Karpas-422 (cell line): ENCODE measurements around the gene ZNF74. TPM values are rescaled to one million over a fixed set of nuclear protein-coding genes. Genes with fewer than 3 reads are reported as not detected.

Source experiments
- DNase-seq: peaks from one replicate; pipeline ENCODE4 v3.0.0-alpha.2; 2015
- H2AFZ ChIP-seq: fragments of 200-600 bp; sonication (generic); 2 replicates; pipeline ENCODE4 v1.6.1; 2014; ENCODE audit warnings: antibody characterized with exemption, low read length, mixed read lengths
- H3K27ac ChIP-seq: fragments of 200-600 bp; sonication (generic); 2 replicates; pipeline ENCODE4 v1.5.1; 2014; ENCODE audit warnings: mild to moderate bottlenecking, low read length, moderate library complexity
- H3K27me3 ChIP-seq: fragments of 200-600 bp; sonication (generic); 2 replicates; pipeline ENCODE4 v1.6.1; 2014; ENCODE audit warnings: low read length, mixed read lengths
- H3K36me3 ChIP-seq: fragments of 200-600 bp; sonication (generic); 2 replicates; pipeline ENCODE4 v1.6.1; 2014; ENCODE audit warnings: low read length, mixed read lengths; ENCODE audit not compliant: insufficient read depth
- H3K4me1 ChIP-seq: fragments of 200-600 bp; sonication (generic); 2 replicates; pipeline ENCODE4 v1.6.1; 2014; ENCODE audit warnings: mild to moderate bottlenecking, low read length, mixed read lengths
- H3K4me2 ChIP-seq: fragments of 200-600 bp; sonication (generic); 2 replicates; pipeline ENCODE4 v1.6.1; 2014; ENCODE audit warnings: low read length, low read depth, mild to moderate bottlenecking; ENCODE audit not compliant: poor library complexity, severe bottlenecking
- H3K4me3 ChIP-seq: fragments of 200-600 bp; sonication (generic); 2 replicates; pipeline ENCODE4 v1.5.1; 2014; ENCODE audit warnings: mild to moderate bottlenecking, antibody characterized with exemption, low read length, mixed read lengths
- H3K79me2 ChIP-seq: fragments of 200-600 bp; sonication (generic); 2 replicates; pipeline ENCODE4 v1.6.1; 2014; ENCODE audit warnings: mild to moderate bottlenecking, low read length, mixed read lengths
- H3K9ac ChIP-seq: fragments of 200-600 bp; sonication (generic); 2 replicates; pipeline ENCODE4 v1.6.0; 2014; ENCODE audit warnings: low read length
- H3K9me2 ChIP-seq: fragments of 200-600 bp; sonication (generic), shearing (Covaris generic); replicated peaks from 2 replicates; pipeline ENCODE4 v1.6.0; 2014; ENCODE audit warnings: mild to moderate bottlenecking, low read length, moderate library complexity; ENCODE audit not compliant: insufficient read depth
- H3K9me3 ChIP-seq: fragments of 300-700, 200-600 bp; sonication (generic); 2 replicates; pipeline ENCODE4 v1.6.1; 2014; ENCODE audit warnings: low read length, mixed read lengths
- H4K20me1 ChIP-seq: fragments of 200-600 bp; sonication (generic); 2 replicates; pipeline ENCODE4 v1.6.1; 2014; ENCODE audit warnings: mild to moderate bottlenecking, antibody characterized with exemption, low read length, low read depth; ENCODE audit not compliant: insufficient read depth
- total RNA-seq: library from RNA; depleted of rRNA; stranded (reverse); fragments of >200 nt; shearing (Covaris generic); gene quantifications from 2 replicates; pipeline ENCODE4 v1.2.3, GENCODE V29; 2014; ENCODE audit warnings: low replicate concordance

The ZNF74 gene
- total RNA-seq, 1 experiment from 2014 or later, result not detected

DNA sequence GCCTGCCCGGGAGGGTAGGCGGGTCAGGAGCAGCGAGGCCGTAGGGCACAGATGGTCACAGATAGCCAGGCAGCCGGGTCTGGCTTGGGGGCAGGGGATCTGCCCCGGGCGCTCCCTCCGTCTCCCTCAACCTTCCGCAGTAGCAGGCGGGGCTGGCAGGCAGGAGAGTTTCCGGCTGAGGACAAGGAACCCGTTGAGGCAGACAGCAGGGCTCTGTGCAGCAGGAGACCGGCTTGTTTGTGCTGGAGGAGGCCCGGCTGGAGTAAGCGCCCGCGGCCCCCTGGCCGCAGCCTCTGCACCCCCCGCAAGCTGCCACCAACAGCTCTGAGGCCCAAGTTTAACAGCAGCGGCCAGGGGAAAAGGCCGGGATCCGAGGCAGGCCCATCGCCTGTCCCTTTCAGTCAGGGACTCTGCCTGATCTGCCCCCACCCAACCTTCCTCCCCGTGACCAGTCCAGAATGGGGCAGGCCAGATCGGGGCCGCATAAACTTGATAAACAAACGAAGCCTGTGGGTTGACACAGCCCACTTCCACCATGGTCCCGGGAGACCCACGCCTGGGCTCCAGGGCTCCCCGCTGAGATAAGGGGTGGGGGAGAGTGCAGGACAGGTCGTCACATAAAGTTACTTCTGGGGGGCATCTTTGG is 30.1 kb downstream of the ZNF74 start:
- Histone ChIP-seq H3K79me2 (no peaks in the 10 kb centered on the region), H3K9ac (no peak overlapping the region), H3K36me3 (no peaks in the 10 kb centered on the region), H3K9me3 (no peaks in the 10 kb centered on the region), H3K4me2 (no peak overlapping the region), H3K27ac (no peak overlapping the region), H3K4me3 (no peak overlapping the region), H2AFZ (no peak overlapping the region), H3K27me3 (no peaks in the 10 kb centered on the region), H3K9me2 (no peaks in the 10 kb centered on the region), H3K4me1 (no peaks in the 10 kb centered on the region), H4K20me1 (no peaks in the 10 kb centered on the region)
- DNase-seq, result no peak

DNA sequence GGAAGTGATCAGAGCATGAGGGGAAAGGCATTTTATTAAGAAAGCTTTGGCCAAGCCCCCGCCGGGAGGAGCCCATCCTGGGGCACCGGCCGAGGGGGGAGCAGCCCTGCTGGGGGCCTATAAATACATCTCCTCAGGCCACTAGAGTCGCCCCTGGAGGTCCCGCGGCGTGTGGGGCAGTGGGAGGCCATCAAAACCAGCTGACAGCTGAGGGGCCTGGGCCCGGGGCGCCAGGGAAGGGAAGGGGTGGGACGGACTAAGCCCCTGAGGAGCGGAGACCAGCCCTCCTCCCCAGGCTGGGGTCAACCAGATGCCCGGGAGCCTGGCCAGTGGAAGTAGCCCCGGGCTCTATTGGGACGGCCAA is 30.6 kb downstream of the ZNF74 start:
- Histone ChIP-seq H3K9me2 (no peaks in the 10 kb centered on the region), H2AFZ (no peak overlapping the region), H3K4me1 (no peaks in the 10 kb centered on the region), H4K20me1 (no peaks in the 10 kb centered on the region), H3K4me3 (no peak overlapping the region), H3K4me2 (no peak overlapping the region), H3K27ac (no peak overlapping the region), H3K9ac (no peak overlapping the region), H3K27me3 (no peaks in the 10 kb centered on the region), H3K79me2 (no peaks in the 10 kb centered on the region), H3K36me3 (no peaks in the 10 kb centered on the region), H3K9me3 (no peaks in the 10 kb centered on the region)
- no peak for DNase-seq

DNA sequence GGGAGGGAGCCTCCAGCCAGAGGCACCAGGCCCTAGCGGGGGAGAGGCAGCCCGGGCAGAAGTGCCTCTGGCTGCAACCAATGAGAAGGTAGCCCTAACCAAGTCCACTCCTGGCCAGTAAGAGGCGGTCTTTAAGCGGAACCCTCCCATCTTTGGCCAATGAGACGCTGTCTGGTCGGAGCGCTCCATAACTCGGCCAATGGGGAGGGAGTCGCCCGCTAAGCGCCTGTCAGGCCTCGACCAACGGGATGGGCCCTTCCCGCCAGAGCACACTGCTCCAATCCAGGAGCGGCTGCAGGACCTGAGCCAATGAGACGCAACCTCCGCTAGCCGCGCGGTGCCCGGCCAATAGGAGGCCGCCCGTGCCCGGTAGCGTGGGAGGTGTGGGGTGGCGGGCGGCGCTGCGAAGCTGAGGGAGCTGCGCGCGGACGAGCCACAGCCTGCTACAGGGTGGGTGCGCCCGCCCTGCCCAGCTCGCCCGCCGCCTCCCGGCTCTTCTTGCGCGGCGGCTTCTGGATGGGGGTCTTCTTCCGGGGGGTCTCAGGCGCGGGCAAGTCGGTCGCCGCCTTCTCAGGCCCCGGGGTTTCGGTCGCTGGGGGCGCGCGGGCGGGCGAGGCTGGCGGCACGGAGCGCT is 31.1 kb downstream of the ZNF74 start:
- Histone ChIP-seq H3K27me3 (no peaks in the 10 kb centered on the region), H3K9me3 (no peaks in the 10 kb centered on the region), H3K9me2 (no peaks in the 10 kb centered on the region), H3K79me2 (no peaks in the 10 kb centered on the region), H3K36me3 (no peaks in the 10 kb centered on the region), H3K9ac (no peak overlapping the region), H3K4me2 (no peak overlapping the region), H2AFZ (no peak overlapping the region), H3K4me1 (no peaks in the 10 kb centered on the region), H4K20me1 (no peaks in the 10 kb centered on the region), H3K4me3 (no peak overlapping the region), H3K27ac (no peak overlapping the region)
- DNase-seq, result no peak

DNA sequence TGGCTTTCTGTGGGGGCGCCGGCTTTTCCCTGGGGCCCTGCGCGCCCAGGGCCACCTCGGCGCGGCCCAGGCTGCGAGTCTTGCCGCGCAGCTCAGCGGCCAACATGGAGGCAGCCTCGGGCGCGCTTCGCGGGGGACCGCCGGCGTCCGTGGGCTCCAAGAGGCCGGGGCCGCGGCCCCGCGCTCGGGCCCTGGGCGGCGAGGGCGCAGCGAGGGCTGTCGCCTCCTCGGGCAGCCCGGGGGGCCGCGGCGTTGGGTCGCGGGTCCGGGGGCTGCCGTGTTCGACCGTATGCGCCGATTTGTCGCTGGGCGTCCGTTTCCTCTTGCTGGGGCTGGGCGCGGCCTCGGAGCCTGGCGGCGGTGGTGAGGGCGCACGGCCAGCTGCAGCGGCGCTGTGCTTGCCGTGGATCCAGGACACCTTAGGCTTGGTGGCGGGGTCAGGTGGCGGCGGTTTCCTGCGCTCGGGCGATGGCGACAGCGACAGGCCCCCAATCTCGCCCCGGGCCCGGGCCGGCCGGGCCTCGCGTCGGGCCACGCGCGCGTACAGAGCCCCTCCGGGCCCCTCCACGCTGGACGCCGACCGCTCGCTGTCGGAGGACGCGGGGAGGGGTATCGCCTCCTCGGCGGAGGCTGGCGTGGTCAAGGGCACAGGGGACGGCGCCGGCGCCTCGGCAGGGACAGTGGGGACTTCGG is 31.8 kb downstream of the ZNF74 start:
- no peaks in the 10 kb centered on the region for H3K79me2 ChIP-seq
- no peaks in the 10 kb centered on the region for H3K4me1 ChIP-seq
- no peak overlapping the region for H2AFZ ChIP-seq
- H3K9ac ChIP-seq, result no peak overlapping the region
- no peaks in the 10 kb centered on the region for H3K36me3 ChIP-seq
- no peaks in the 10 kb centered on the region for H3K27me3 ChIP-seq
- H3K9me2 ChIP-seq, result no peaks in the 10 kb centered on the region
- H3K27ac ChIP-seq, result no peak overlapping the region
- H3K9me3 ChIP-seq, result no peaks in the 10 kb centered on the region
- H4K20me1 ChIP-seq, result no peaks in the 10 kb centered on the region
- DNase-seq, result no peak
- no peak overlapping the region for H3K4me2 ChIP-seq
- no peak overlapping the region for H3K4me3 ChIP-seq

DNA sequence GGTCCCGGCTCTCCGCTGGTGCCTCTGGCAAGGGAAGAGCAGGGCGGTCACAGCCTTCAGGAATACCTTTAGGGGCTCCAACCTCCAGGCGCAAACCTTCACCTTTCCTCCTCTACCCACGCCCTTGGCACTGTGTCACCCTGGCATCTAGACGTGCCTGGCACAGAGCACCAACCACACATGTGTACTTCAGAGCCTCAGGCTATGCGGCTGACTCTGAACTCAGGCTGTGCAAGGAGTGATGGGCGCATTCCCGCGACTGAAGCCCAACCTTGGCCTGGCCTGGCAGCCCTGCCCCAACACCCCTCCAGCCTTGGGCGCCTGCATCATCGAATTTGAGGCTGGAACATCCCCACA is 32.3 kb downstream of the ZNF74 start:
- Histone ChIP-seq H3K79me2 (no peaks in the 10 kb centered on the region), H2AFZ (no peak overlapping the region), H3K4me3 (no peak overlapping the region), H3K36me3 (no peaks in the 10 kb centered on the region), H4K20me1 (no peaks in the 10 kb centered on the region), H3K9me3 (no peaks in the 10 kb centered on the region), H3K9ac (no peak overlapping the region), H3K4me1 (no peaks in the 10 kb centered on the region), H3K9me2 (no peaks in the 10 kb centered on the region), H3K27me3 (no peaks in the 10 kb centered on the region), H3K4me2 (no peak overlapping the region), H3K27ac (no peak overlapping the region)
- DNase-seq, result no peak

DNA sequence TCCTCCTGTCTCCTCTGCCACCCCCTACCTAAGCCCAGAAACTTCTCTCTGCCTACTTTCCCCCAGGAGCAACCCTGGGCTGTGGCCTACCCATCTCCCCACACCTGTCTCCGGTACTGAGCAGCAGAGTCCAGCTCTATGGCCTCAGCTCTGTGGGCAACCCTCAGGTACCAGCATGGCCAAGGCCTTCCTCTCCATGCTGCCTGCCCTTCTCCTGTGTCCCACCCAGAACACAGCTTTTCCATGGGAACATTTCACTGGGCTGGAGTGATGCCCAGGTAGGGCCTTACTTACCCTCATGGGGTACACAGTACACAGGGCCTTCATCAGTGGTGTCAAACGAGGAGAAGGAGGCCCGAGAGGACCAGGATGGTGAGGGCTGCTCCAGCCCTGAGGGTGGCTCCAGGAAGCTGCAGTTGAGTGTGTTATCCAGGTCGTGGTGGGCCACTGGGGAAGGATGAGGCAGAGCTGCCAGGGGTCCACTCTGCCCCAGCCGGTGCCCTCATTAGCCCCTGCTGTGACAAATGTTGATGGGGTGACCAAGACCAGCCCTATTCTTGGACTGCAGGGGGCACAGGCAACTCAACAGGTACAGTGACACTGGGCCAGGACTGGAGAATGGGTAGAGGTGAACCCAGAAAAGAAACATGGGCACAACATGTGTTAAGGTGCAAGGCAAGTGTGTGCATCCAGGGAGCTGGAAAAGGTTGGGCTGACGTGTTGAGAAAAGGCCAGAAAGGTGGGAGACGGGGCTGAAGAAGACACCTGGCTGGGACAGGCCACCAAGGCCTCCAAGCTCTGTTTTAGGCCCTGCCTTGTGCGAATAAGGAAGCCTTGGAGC is 33.4 kb downstream of the ZNF74 start:
- no peaks in the 10 kb centered on the region for H3K36me3 ChIP-seq

DNA sequence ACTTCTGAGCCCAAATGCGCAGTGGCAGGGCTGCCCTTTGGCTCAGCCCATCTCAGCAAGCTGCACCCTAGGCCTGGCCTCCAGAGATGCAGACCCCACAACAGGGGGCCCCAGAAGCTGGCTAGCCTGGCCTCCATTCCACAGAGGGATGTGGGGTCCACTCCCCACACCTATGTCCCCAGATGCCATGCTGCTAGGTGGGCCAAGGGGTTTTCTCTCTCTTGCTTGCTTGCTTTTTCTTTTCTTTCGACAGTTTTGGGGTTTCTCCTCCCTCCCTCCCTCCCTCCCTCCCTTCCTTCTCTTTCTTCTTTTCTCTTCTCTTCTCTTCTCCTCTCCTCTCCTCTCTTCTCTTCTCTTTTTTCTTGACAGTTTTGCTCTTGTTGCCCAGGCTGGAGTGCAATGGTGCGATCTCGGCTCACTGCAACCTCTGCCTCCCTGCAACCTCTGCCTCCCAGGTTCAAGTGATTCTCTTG is 34.0 kb downstream of the ZNF74 start:
- H2AFZ ChIP-seq, result no peak overlapping the region
- DNase-seq, result no peak
- no peaks in the 10 kb centered on the region for H4K20me1 ChIP-seq
- no peaks in the 10 kb centered on the region for H3K9me3 ChIP-seq
- no peaks in the 10 kb centered on the region for H3K27me3 ChIP-seq
- no peak overlapping the region for H3K4me2 ChIP-seq
- H3K79me2 ChIP-seq, result no peaks in the 10 kb centered on the region
- no peaks in the 10 kb centered on the region for H3K4me1 ChIP-seq
- H3K9me2 ChIP-seq, result no peaks in the 10 kb centered on the region
- no peaks in the 10 kb centered on the region for H3K36me3 ChIP-seq
- no peak overlapping the region for H3K4me3 ChIP-seq
- H3K27ac ChIP-seq, result no peak overlapping the region
- no peak overlapping the region for H3K9ac ChIP-seq

More for the DNA sequence above, 33.4 kb downstream of the ZNF74 start:
- H3K9me2 ChIP-seq, result no peaks in the 10 kb centered on the region
- H3K4me1 ChIP-seq, result no peaks in the 10 kb centered on the region
- no peak overlapping the region for H2AFZ ChIP-seq
- H3K4me3 ChIP-seq, result no peak overlapping the region
- H3K27me3 ChIP-seq, result no peaks in the 10 kb centered on the region
- no peak for DNase-seq
- H3K9ac ChIP-seq, result no peak overlapping the region
- no peaks in the 10 kb centered on the region for H4K20me1 ChIP-seq
- no peak overlapping the region for H3K27ac ChIP-seq
- no peaks in the 10 kb centered on the region for H3K9me3 ChIP-seq
- H3K4me2 ChIP-seq, result no peak overlapping the region
- H3K79me2 ChIP-seq, result no peaks in the 10 kb centered on the region
